B cell (primary cell): ENCODE measurements around the gene TMEM168. TPM values are rescaled to one million over a fixed set of nuclear protein-coding genes. Genes with fewer than 3 reads are reported as not detected.

Source experiments
- ATAC-seq: fragments of 200-7000 bp; cut with Tn5 transposase; one replicate; pipeline ENCODE4 v1.10.0; 2021; ENCODE audit warnings: low read depth, mild to moderate bottlenecking, moderate number of reproducible peaks, moderate library complexity
- CTCF ChIA-PET: fragments of 350-600 bp; sonication (Branson Sonifier 250); formaldehyde crosslinking; loops from one replicate; lab custom pipeline; 2021; ENCODE audit warnings: antibody characterized with exemption, inconsistent platforms; lab: Charles Lee
- POLR2A ChIA-PET: fragments of 350-600 bp; sonication (Branson Sonifier 250); formaldehyde crosslinking; loops from one replicate; lab custom pipeline; 2021; ENCODE audit warnings: antibody characterized with exemption; lab: Charles Lee
- DNase-seq: peaks from one replicate; pipeline ENCODE4 v3.0.0; 2013
- H2AFZ ChIP-seq: 2 replicates; pipeline ENCODE4 v1.6.1; 2012; ENCODE audit warnings: mild to moderate bottlenecking, low read depth, low read length; ENCODE audit not compliant: insufficient read depth, poor library complexity, severe bottlenecking
- H3K27ac ChIP-seq, 2 donors: 1 replicate in 1 of 2; 2 replicates in 1 of 2; pipeline ENCODE4 v1.5.1; 2012 to 2013; ENCODE audit warnings: low read length in 2 of 2, mild to moderate bottlenecking in 2 of 2, moderate library complexity in 1 of 2
- H3K27me3 ChIP-seq, 4 experiments: fragments of 200-600 bp in 1 of 4; sonication (generic) in 1 of 4; replicated peaks in 1 of 4; 1 replicate in 2 of 4; 2 replicates in 2 of 4; pipeline versions ENCODE4 v1.6.1 to v1.7.0; 2013 to 2016; ENCODE audit warnings: low read length in 3 of 4, mild to moderate bottlenecking in 2 of 4, mixed read lengths in 1 of 4, moderate library complexity in 1 of 4; ENCODE audit not compliant: insufficient read depth in 4 of 4, control insufficient read depth in 3 of 4; ENCODE audit errors: control extremely low read depth in 1 of 4
- H3K36me3 ChIP-seq, 2 experiments: replicated peaks in 1 of 2; 1 replicate in 1 of 2; 2 replicates in 1 of 2; pipeline versions ENCODE4 v1.6.1 to v1.7.1; 2013; ENCODE audit warnings: low read length in 1 of 2; ENCODE audit not compliant: insufficient read depth in 2 of 2, control insufficient read depth in 1 of 2; ENCODE audit errors: control extremely low read depth in 1 of 2, extremely low read depth in 1 of 2
- H3K4me1 ChIP-seq, 2 donors: fragments of 200-600 bp in 1 of 2; sonication (generic) in 1 of 2; 1 replicate in 1 of 2; 2 replicates in 1 of 2; pipeline versions ENCODE4 v1.5.1 to v1.6.1; 2013 to 2017; ENCODE audit warnings: low read length in 2 of 2; ENCODE audit not compliant: control insufficient read depth in 2 of 2, insufficient read depth in 2 of 2
- H3K4me2 ChIP-seq: replicated peaks from 2 replicates; pipeline ENCODE3; 2012; ENCODE audit warnings: mild to moderate bottlenecking, low read depth, low read length; ENCODE audit not compliant: poor library complexity, severe bottlenecking
- H3K4me3 ChIP-seq, 5 experiments: fragments of 200-600 bp in 1 of 5; sonication (generic) in 1 of 5; 1 replicate in 3 of 5; 2 replicates in 2 of 5; pipeline versions ENCODE4 v1.5.1 to v1.7.0; 2011 to 2016; ENCODE audit warnings: low read length in 4 of 5, mild to moderate bottlenecking in 4 of 5, low read depth in 2 of 5, control low read depth in 1 of 5, moderate library complexity in 1 of 5; ENCODE audit not compliant: insufficient read depth in 1 of 5; ENCODE audit errors: control extremely low read depth in 1 of 5, extremely low read depth in 1 of 5
- H3K79me2 ChIP-seq: fragments of 200-600 bp; sonication (generic); one replicate; pipeline ENCODE4 v1.6.0; 2016; ENCODE audit warnings: low read length; ENCODE audit not compliant: control insufficient read depth, insufficient read depth
- H3K9ac ChIP-seq: fragments of 200-600 bp; sonication (generic); 2 replicates; pipeline ENCODE4 v1.6.1; 2017; ENCODE audit warnings: mild to moderate bottlenecking, low read length, moderate library complexity
- H3K9me3 ChIP-seq, 3 donors: one replicate each; pipeline versions ENCODE4 v1.6.1 to v1.7.1; 2013; ENCODE audit warnings: low read length in 2 of 3; ENCODE audit not compliant: control insufficient read depth in 2 of 3, insufficient read depth in 1 of 3; ENCODE audit errors: control extremely low read depth in 1 of 3
- H4K20me1 ChIP-seq: 2 replicates; pipeline ENCODE4 v1.6.0; 2012; ENCODE audit warnings: mild to moderate bottlenecking, low read length; ENCODE audit not compliant: insufficient read depth, control insufficient read depth, poor library complexity, severe bottlenecking
- H3K27ac Mint-ChIP-seq: one replicate; pipeline ENCODE4 v1.8.0; 2021; ENCODE audit warnings: mixed read lengths
- H3K27me3 Mint-ChIP-seq: one replicate; pipeline ENCODE4 v1.8.0; 2021; ENCODE audit warnings: mixed read lengths
- H3K4me1 Mint-ChIP-seq: one replicate; pipeline ENCODE4 v1.8.0; 2021; ENCODE audit warnings: mixed read lengths
- H3K4me3 Mint-ChIP-seq: one replicate; pipeline ENCODE4 v1.8.0; 2021; ENCODE audit warnings: mixed read lengths
- H3K9me3 Mint-ChIP-seq: one replicate; pipeline ENCODE4 v1.8.0; 2022; ENCODE audit warnings: mixed read lengths; ENCODE audit not compliant: insufficient read depth
- CTCF ChIP-seq: fragments of 200-600 bp; IDR thresholded peaks from one replicate; pipeline ENCODE4 v1.8.0; 2022; ENCODE audit warnings: antibody characterized with exemption, mild to moderate bottlenecking
- EZH2 ChIP-seq: IDR thresholded peaks from 2 replicates; pipeline ENCODE4 v1.6.1; 2012; ENCODE audit warnings: borderline replicate concordance, low read depth, mild to moderate bottlenecking, moderate library complexity, low read length; ENCODE audit not compliant: insufficient read depth, poor library complexity, severe bottlenecking
- WGBS: methylation state at CpG from one replicate; pipeline ENCODE4 v1.1.5; 2013; ENCODE audit warnings: missing lambda C conversion rate; ENCODE audit not compliant: insufficient coverage; 5-methylcytosine and 5-hydroxymethylcytosine counted together
- intact Hi-C: fragments of 100-400 bp; cut with micrococcal nuclease; formaldehyde crosslinking; loops from one replicate; pipeline ENCODE4 v1.10.0; 2022
- polyA plus RNA-seq: library from polyadenylated mRNA; depleted of rRNA; stranded (reverse); fragments of >200 nt; gene quantifications from 2 replicates; pipeline ENCODE4 v1.2.3, GENCODE V29; 2012
- total RNA-seq, 2 donors: library from RNA; stranded (reverse); fragments of 120-200 nt in 1 of 2; gene quantifications; 1 replicate in 1 of 2; 2 replicates in 1 of 2; pipeline versions ENCODE4 v1.2.3 to v1.2.4, GENCODE V29; 2013 to 2022

TMEM168 gene
- total and polyA plus RNA-seq, 2 donors (not counting 1 experiment from before 2014, with no cell fraction given) = 12.7 to 31.8 TPM

GRCh38 chr7:112759905-112760304 lies 30.3 kb downstream of the TMEM168 start:
- Mint-ChIP-seq H3K4me3 (no peak overlapping the region), H3K9me3 (no peaks in the 10 kb centered on the region), H3K4me1 (peaks cover 2% of the 10 kb centered on the region), H3K27ac (no peak overlapping the region), H3K27me3 (no peaks in the 10 kb centered on the region)
- CTCF ChIA-PET = no interaction called here
- TF ChIP-seq EZH2 = no peak
- TF ChIP-seq CTCF = no peak
- Histone ChIP-seq H3K9ac (no peak overlapping the region), H3K4me3 (no peak overlapping the region), H2AFZ (no peak overlapping the region), H3K79me2 (no peaks in the 10 kb centered on the region), H3K27ac (no peak overlapping the region), H3K27me3 (no peaks in the 10 kb centered on the region), H3K4me1 (peaks cover under 1 to 1% of the 10 kb centered on the region in 2 donors), H3K36me3 (no peaks in the 10 kb centered on the region), H4K20me1 (no peaks in the 10 kb centered on the region), H3K9me3 (no peaks in the 10 kb centered on the region), H3K4me2 (no peak overlapping the region)
- WGBS = 100% methylated on average over 2 of the region's 3 CpGs
- ATAC-seq (no peak), DNase-seq (no peak)
- POLR2A ChIA-PET = no interaction called here
- intact Hi-C loops = no loop called here

GRCh38 chr7:112757337-112757736 lies 32.9 kb downstream of the TMEM168 start:
- ATAC-seq (no peak), DNase-seq (no peak)
- Mint-ChIP-seq H3K27ac (no peak overlapping the region), H3K27me3 (no peaks in the 10 kb centered on the region), H3K4me1 (no peaks in the 10 kb centered on the region), H3K4me3 (no peak overlapping the region), H3K9me3 (no peaks in the 10 kb centered on the region)
- H3K27me3 ChIP-seq = no peaks in the 10 kb centered on the region
- no peaks in the 10 kb centered on the region for H3K9me3 ChIP-seq
- H3K4me2 ChIP-seq = no peak overlapping the region
- no peaks in the 10 kb centered on the region for H4K20me1 ChIP-seq
- TF ChIP-seq EZH2 = no peak
- no peak for TF ChIP-seq CTCF
- no peaks in the 10 kb centered on the region for H3K79me2 ChIP-seq
- POLR2A ChIA-PET = no interaction called here
- H3K4me1 ChIP-seq = no peaks in the 10 kb centered on the region
- CTCF ChIA-PET = no interaction called here
- no peak overlapping the region for H2AFZ ChIP-seq
- 58% methylated on average over 2 of the region's 2 CpGs for WGBS
- H3K4me3 ChIP-seq = no peak overlapping the region
- no peaks in the 10 kb centered on the region for H3K36me3 ChIP-seq
- no peak overlapping the region for H3K27ac ChIP-seq
- intact Hi-C loops = no loop called here
- H3K9ac ChIP-seq = no peak overlapping the region
